HL-60 (cell line): ENCODE measurements around the gene TBX4.

Source experiments
- CTCF ChIP-seq: IDR thresholded peaks from one replicate; pipeline ENCODE4 v1.5.1; 2011; ENCODE audit warnings: low read length, control low read depth, inconsistent platforms; ENCODE audit not compliant: insufficient read depth
- GABPA ChIP-seq: IDR thresholded peaks from 2 replicates; pipeline ENCODE4 v1.6.1; 2012; ENCODE audit warnings: low read depth
- POLR2AphosphoS5 ChIP-seq: IDR thresholded peaks from 2 replicates; pipeline ENCODE4 v1.6.1; 2012; ENCODE audit warnings: low read depth
- REST ChIP-seq: IDR thresholded peaks from 2 replicates; pipeline ENCODE4 v1.6.1; 2012; ENCODE audit warnings: low read depth; ENCODE audit not compliant: insufficient replicate concordance
- SPI1 ChIP-seq: IDR thresholded peaks from 2 replicates; pipeline ENCODE4 v1.6.1; 2012; ENCODE audit warnings: low read depth, mild to moderate bottlenecking, borderline replicate concordance

- TF ChIP-seq CTCF (no peak), POLR2AphosphoS5 (no peak), GABPA (no peak), REST (no peak), SPI1 (no peak)
Measured at GRCh38 chr17:61408151-61409041, 43.8 kb upstream of the TBX4 start.
